ENCODE measurements around the gene STXBP3.

Gene STXBP3

GRCh38 chr1:108719656-108720435 is 26.6 kb upstream of the STXBP3 start:
- no peak for DNase-seq (ENCODE audit: low spot score)
- no peak overlapping the region for H3K4me2 ChIP-seq (ENCODE audit: insufficient read depth, low read length, poor library complexity, severe bottlenecking)
- no peaks in the 10 kb centered on the region for H3K9me3 ChIP-seq (replicated peaks in 1 of 2; ENCODE audit: control insufficient read depth in 2 of 2, insufficient read depth in 1 of 2, low read depth in 1 of 2, low read length in 2 of 2)
- H3K4me1 ChIP-seq (ENCODE audit: control insufficient read depth in 2 of 2, insufficient read depth in 1 of 2, low read depth in 1 of 2, low read length in 2 of 2) = peaks cover 3 to 20% of the 10 kb centered on the region in 2 donors
- H3K18ac ChIP-seq (ENCODE audit: low read length) = no peak overlapping the region
- no peak overlapping the region for H2BK15ac ChIP-seq (ENCODE audit: low read length)
- H3K4me3 ChIP-seq (ENCODE audit: low read length in 2 of 2) = no peak overlapping the region
- no peak overlapping the region for H2AK5ac ChIP-seq (ENCODE audit: low read depth, low read length)
- no peak overlapping the region for H2BK120ac ChIP-seq (ENCODE audit: low read depth, low read length)
- no peak overlapping the region for H3K4ac ChIP-seq (ENCODE audit: low read length)
- no peak overlapping the region for H3K23ac ChIP-seq (ENCODE audit: low read depth, low read length, poor library complexity)
- H2BK12ac ChIP-seq (ENCODE audit: low read length) = no peak overlapping the region
- no peak overlapping the region for H3K9ac ChIP-seq (ENCODE audit: low read depth, low read length, poor library complexity)
- H3K27ac ChIP-seq (replicated peaks; ENCODE audit: low read length) = no peak overlapping the region
- no peak overlapping the region for H3K14ac ChIP-seq (ENCODE audit: low read length)
- peak overlapping the region; percentile 57 for H2AFZ ChIP-seq (ENCODE audit: low read length)
- H2BK5ac ChIP-seq (ENCODE audit: low read length) = no peak overlapping the region
- no CpG with 5 or more reads among the region's 8 CpGs for WGBS, 2 donors (ENCODE audit: extremely low coverage in 2 of 2, insufficient read length in 2 of 2, insufficient replicate concordance in 1 of 2)
- no peak overlapping the region for H4K91ac ChIP-seq (ENCODE audit: low read depth, low read length, poor library complexity)
- no peak overlapping the region for H4K8ac ChIP-seq (ENCODE audit: low read depth, low read length)
- no peaks in the 10 kb centered on the region for H3K36me3 ChIP-seq (replicated peaks in 1 of 2; ENCODE audit: control insufficient read depth in 2 of 2, insufficient read depth in 2 of 2, low read length in 2 of 2)
- no peaks in the 10 kb centered on the region for H3K79me1 ChIP-seq (ENCODE audit: low read depth, low read length)
- no peaks in the 10 kb centered on the region for H3K27me3 ChIP-seq (ENCODE audit: control insufficient read depth in 3 of 3, insufficient read depth in 3 of 3, low read depth in 1 of 3, low read length in 3 of 3)

- H3K27me3 ChIP-seq (ENCODE audit: control insufficient read depth in 3 of 3, insufficient read depth in 3 of 3, low read depth in 1 of 3, low read length in 3 of 3) = no peaks in the 10 kb centered on the region
- no peak overlapping the region for H3K4me2 ChIP-seq (ENCODE audit: insufficient read depth, low read length, poor library complexity, severe bottlenecking)
- H2BK15ac ChIP-seq (ENCODE audit: low read length) = no peak overlapping the region
- no peaks in the 10 kb centered on the region for H3K79me1 ChIP-seq (ENCODE audit: low read depth, low read length)
- H2BK5ac ChIP-seq (ENCODE audit: low read length) = no peak overlapping the region
- H3K23ac ChIP-seq (ENCODE audit: low read depth, low read length, poor library complexity) = no peak overlapping the region
- no peak for DNase-seq (ENCODE audit: low spot score)
- no peak overlapping the region for H2AK5ac ChIP-seq (ENCODE audit: low read depth, low read length)
- H3K4me3 ChIP-seq (ENCODE audit: low read length in 2 of 2) = no peak overlapping the region
- no peak overlapping the region for H2BK120ac ChIP-seq (ENCODE audit: low read depth, low read length)
- H3K9ac ChIP-seq (ENCODE audit: low read depth, low read length, poor library complexity) = no peak overlapping the region
- H2BK12ac ChIP-seq (ENCODE audit: low read length) = no peak overlapping the region
- no peak overlapping the region for H3K4ac ChIP-seq (ENCODE audit: low read length)
- peaks cover 0 to 4% of the 10 kb centered on the region in 2 donors for H3K4me1 ChIP-seq (ENCODE audit: control insufficient read depth in 2 of 2, insufficient read depth in 1 of 2, low read depth in 1 of 2, low read length in 2 of 2)
- H3K14ac ChIP-seq (ENCODE audit: low read length) = no peak overlapping the region
- H3K27ac ChIP-seq (replicated peaks; ENCODE audit: low read length) = no peak overlapping the region
- no peaks in the 10 kb centered on the region for H3K36me3 ChIP-seq (replicated peaks in 1 of 2; ENCODE audit: control insufficient read depth in 2 of 2, insufficient read depth in 2 of 2, low read length in 2 of 2)
- no CpG with 5 or more reads among the region's 6 CpGs for WGBS, 2 donors (ENCODE audit: extremely low coverage in 2 of 2, insufficient read length in 2 of 2, insufficient replicate concordance in 1 of 2)
- H3K18ac ChIP-seq (ENCODE audit: low read length) = no peak overlapping the region
- no peak overlapping the region for H4K91ac ChIP-seq (ENCODE audit: low read depth, low read length, poor library complexity)
- H2AFZ ChIP-seq (ENCODE audit: low read length) = peak overlapping the region; percentile 49
- H3K9me3 ChIP-seq (replicated peaks in 1 of 2; ENCODE audit: control insufficient read depth in 2 of 2, insufficient read depth in 1 of 2, low read depth in 1 of 2, low read length in 2 of 2) = no peaks in the 10 kb centered on the region
- H4K8ac ChIP-seq (ENCODE audit: low read depth, low read length) = no peak overlapping the region
Observed at GRCh38 chr1:108722292-108722691, 24.2 kb upstream of the STXBP3 start.

GRCh38 chr1:108725906-108726305 is 20.6 kb upstream of the STXBP3 start:
- no peak overlapping the region for H3K4me2 ChIP-seq (ENCODE audit: insufficient read depth, low read length, poor library complexity, severe bottlenecking)

GRCh38 chr1:108728327-108728923 is 18.0 kb upstream of the STXBP3 start:
- Histone ChIP-seq H3K9me3 (replicated peaks in 1 of 2; ENCODE audit: control insufficient read depth in 2 of 2, insufficient read depth in 1 of 2, low read depth in 1 of 2, low read length in 2 of 2) (peaks cover 0 to 2% of the 10 kb centered on the region in 2 donors), H2AFZ (ENCODE audit: low read length) (no peak overlapping the region), H2BK120ac (ENCODE audit: low read depth, low read length) (no peak overlapping the region), H3K4me2 (ENCODE audit: insufficient read depth, low read length, poor library complexity, severe bottlenecking) (no peak overlapping the region), H2BK15ac (ENCODE audit: low read length) (no peak overlapping the region), H4K8ac (ENCODE audit: low read depth, low read length) (no peak overlapping the region), H3K18ac (ENCODE audit: low read length) (no peak overlapping the region), H3K4me3 (ENCODE audit: low read length in 2 of 2) (no peak overlapping the region), H3K27me3 (ENCODE audit: control insufficient read depth in 3 of 3, insufficient read depth in 3 of 3, low read depth in 1 of 3, low read length in 3 of 3) (peaks cover 0 to 3% (median 0%) of the 10 kb centered on the region in 3 experiments), H2AK5ac (ENCODE audit: low read depth, low read length) (no peak overlapping the region), H3K4ac (ENCODE audit: low read length) (no peak overlapping the region), H3K27ac (replicated peaks; ENCODE audit: low read length) (no peak overlapping the region), H3K9ac (ENCODE audit: low read depth, low read length, poor library complexity) (peak overlapping the region; percentile 57), H3K4me1 (ENCODE audit: control insufficient read depth in 2 of 2, insufficient read depth in 1 of 2, low read depth in 1 of 2, low read length in 2 of 2) (peaks cover 0 to 4% of the 10 kb centered on the region in 2 donors), H3K36me3 (replicated peaks in 1 of 2; ENCODE audit: control insufficient read depth in 2 of 2, insufficient read depth in 2 of 2, low read length in 2 of 2) (no peaks in the 10 kb centered on the region), H3K79me1 (ENCODE audit: low read depth, low read length) (no peaks in the 10 kb centered on the region), H3K23ac (ENCODE audit: low read depth, low read length, poor library complexity) (no peak overlapping the region), H2BK12ac (ENCODE audit: low read length) (no peak overlapping the region), H2BK5ac (ENCODE audit: low read length) (no peak overlapping the region), H4K91ac (ENCODE audit: low read depth, low read length, poor library complexity) (no peak overlapping the region), H3K14ac (ENCODE audit: low read length) (no peak overlapping the region)
- WGBS, 2 donors (ENCODE audit: extremely low coverage in 2 of 2, insufficient read length in 2 of 2, insufficient replicate concordance in 1 of 2) = no CpG with 5 or more reads among the region's 8 CpGs
- DNase-seq (ENCODE audit: low spot score) = no peak

More at GRCh38 chr1:108725906-108726305, 20.6 kb upstream of the STXBP3 start:
- no peak overlapping the region for H4K8ac ChIP-seq (ENCODE audit: low read depth, low read length)
- no peak overlapping the region for H2BK120ac ChIP-seq (ENCODE audit: low read depth, low read length)
- H3K14ac ChIP-seq (ENCODE audit: low read length) = no peak overlapping the region
- DNase-seq (ENCODE audit: low spot score) = no peak
- H3K4me3 ChIP-seq (ENCODE audit: low read length in 2 of 2) = no peak overlapping the region
- peaks cover 0 to 3% (median 0%) of the 10 kb centered on the region in 3 experiments for H3K27me3 ChIP-seq (ENCODE audit: control insufficient read depth in 3 of 3, insufficient read depth in 3 of 3, low read depth in 1 of 3, low read length in 3 of 3)
- no peak overlapping the region for H2AFZ ChIP-seq (ENCODE audit: low read length)
- H2AK5ac ChIP-seq (ENCODE audit: low read depth, low read length) = no peak overlapping the region
- H2BK12ac ChIP-seq (ENCODE audit: low read length) = no peak overlapping the region
- H3K27ac ChIP-seq (replicated peaks; ENCODE audit: low read length) = no peak overlapping the region
- H3K9ac ChIP-seq (ENCODE audit: low read depth, low read length, poor library complexity) = no peak overlapping the region
- no CpG with 5 or more reads among the region's 1 CpG for WGBS, 2 donors (ENCODE audit: extremely low coverage in 2 of 2, insufficient read length in 2 of 2, insufficient replicate concordance in 1 of 2)
- no peak overlapping the region for H2BK5ac ChIP-seq (ENCODE audit: low read length)
- H3K36me3 ChIP-seq (replicated peaks in 1 of 2; ENCODE audit: control insufficient read depth in 2 of 2, insufficient read depth in 2 of 2, low read length in 2 of 2) = no peaks in the 10 kb centered on the region
- H3K79me1 ChIP-seq (ENCODE audit: low read depth, low read length) = no peaks in the 10 kb centered on the region
- H3K23ac ChIP-seq (ENCODE audit: low read depth, low read length, poor library complexity) = no peak overlapping the region
- H3K4me1 ChIP-seq (ENCODE audit: control insufficient read depth in 2 of 2, insufficient read depth in 1 of 2, low read depth in 1 of 2, low read length in 2 of 2) = no peaks in the 10 kb centered on the region
- no peak overlapping the region for H3K18ac ChIP-seq (ENCODE audit: low read length)
- no peak overlapping the region for H3K4ac ChIP-seq (ENCODE audit: low read length)
- H3K9me3 ChIP-seq (replicated peaks in 1 of 2; ENCODE audit: control insufficient read depth in 2 of 2, insufficient read depth in 1 of 2, low read depth in 1 of 2, low read length in 2 of 2) = peaks cover 0 to 2% of the 10 kb centered on the region in 2 donors
- no peak overlapping the region for H2BK15ac ChIP-seq (ENCODE audit: low read length)
- H4K91ac ChIP-seq (ENCODE audit: low read depth, low read length, poor library complexity) = no peak overlapping the region
